ENCODE data around the gene FRRS1.
A peak's percentile ranks its signal among the peaks of the same experiment; 100 is the strongest.

Gene FRRS1

DNA sequence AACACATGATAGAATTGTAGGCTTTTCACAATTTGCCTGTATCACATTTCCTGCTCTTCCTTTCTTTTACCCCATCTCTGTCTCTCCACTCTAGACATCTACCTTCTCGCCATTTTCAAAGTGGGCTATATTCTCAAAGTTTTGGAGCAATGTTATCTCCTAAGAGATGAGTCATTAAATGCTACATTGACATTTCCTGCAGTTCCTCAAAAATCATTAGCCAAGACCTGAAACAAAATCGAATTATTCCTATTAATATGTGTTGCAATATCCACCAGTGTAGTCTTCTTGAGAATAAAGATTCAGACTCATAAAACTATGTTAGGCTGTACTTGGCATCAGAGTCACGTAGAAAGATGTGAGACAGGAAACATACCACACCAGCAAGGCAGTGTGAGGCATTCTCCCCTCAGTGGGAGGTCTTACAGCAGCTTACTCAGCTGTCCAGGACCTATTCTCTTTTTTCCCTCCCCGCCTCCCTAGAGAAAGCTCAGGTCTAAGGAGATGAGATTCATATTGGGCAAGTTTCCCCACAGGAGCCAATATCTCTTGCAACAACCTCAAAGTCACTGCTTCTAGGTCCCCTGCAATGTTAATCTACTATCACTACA lies 38.8 kb downstream of the FRRS1 start:
- peak; percentile 76 for DNase-seq (ENCODE audit: low read depth)
- TF ChIP-seq, protein P1, sequence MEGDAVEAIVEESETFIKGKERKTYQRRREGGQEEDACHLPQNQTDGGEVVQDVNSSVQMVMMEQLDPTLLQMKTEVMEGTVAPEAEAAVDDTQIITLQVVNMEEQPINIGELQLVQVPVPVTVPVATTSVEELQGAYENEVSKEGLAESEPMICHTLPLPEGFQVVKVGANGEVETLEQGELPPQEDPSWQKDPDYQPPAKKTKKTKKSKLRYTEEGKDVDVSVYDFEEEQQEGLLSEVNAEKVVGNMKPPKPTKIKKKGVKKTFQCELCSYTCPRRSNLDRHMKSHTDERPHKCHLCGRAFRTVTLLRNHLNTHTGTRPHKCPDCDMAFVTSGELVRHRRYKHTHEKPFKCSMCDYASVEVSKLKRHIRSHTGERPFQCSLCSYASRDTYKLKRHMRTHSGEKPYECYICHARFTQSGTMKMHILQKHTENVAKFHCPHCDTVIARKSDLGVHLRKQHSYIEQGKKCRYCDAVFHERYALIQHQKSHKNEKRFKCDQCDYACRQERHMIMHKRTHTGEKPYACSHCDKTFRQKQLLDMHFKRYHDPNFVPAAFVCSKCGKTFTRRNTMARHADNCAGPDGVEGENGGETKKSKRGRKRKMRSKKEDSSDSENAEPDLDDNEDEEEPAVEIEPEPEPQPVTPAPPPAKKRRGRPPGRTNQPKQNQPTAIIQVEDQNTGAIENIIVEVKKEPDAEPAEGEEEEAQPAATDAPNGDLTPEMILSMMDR (IDR thresholded peaks at IDR 0.05; ENCODE audit: low read depth, low read length, missing control alignments), result no peak
- H3K4me3 ChIP-seq (ENCODE audit: low read depth, low read length), result no peak overlapping the region
- in situ Hi-C loops (cut with HindIII; ENCODE audit: low sequenced_read_pairs), result no loop called here

DNA sequence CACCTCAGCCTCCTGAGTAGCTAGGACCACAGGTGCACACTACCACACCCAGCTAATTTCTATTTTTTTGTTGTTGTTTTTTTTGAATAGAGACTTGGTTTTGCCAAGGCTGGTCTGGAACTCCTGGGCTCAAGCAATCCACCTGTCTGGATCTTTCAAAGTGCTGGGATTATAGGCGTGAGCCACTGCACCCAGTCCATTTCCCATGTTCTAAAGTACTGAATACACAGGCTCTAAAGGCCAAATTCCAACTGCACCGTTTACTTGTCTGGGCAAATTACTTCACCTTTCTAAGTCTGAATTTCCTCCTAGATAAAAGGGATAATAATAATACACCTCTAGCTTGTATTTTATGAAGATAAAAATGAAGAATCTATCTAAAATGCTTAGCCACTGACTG lies 39.6 kb downstream of the FRRS1 start:
- DNase-seq (ENCODE audit: low read depth), result no peak
- TF ChIP-seq, protein P1 (IDR thresholded peaks at IDR 0.05; ENCODE audit: low read depth, low read length, missing control alignments), result no peak
- in situ Hi-C loops (cut with HindIII; ENCODE audit: low sequenced_read_pairs), result no loop called here
- no peak overlapping the region for H3K4me3 ChIP-seq (ENCODE audit: low read depth, low read length)

DNA sequence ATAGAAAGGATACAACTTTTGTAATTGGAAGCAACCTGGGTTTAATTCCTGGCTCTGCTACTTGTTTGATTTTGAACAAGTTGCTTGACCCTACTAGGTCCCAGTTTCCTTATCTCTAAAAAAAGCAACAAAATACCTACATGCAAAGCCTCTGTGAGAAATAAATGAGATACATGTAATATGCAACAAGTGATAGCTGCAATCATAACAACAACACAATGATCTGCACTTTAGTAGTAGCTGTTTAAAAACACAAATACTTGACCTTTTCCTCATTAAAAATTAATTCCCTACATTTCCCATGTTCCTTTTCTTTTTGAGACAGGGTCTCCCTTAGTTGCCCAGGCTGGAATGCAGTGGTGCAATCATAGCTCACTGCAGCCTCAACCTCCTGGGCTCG lies 40.0 kb downstream of the FRRS1 start:
- TF ChIP-seq, protein P1 (IDR thresholded peaks at IDR 0.05; ENCODE audit: low read depth, low read length, missing control alignments), result no peak
- in situ Hi-C loops (cut with HindIII; ENCODE audit: low sequenced_read_pairs), result no loop called here
- no peak for DNase-seq (ENCODE audit: low read depth)
- no peak overlapping the region for H3K4me3 ChIP-seq (ENCODE audit: low read depth, low read length)

DNA sequence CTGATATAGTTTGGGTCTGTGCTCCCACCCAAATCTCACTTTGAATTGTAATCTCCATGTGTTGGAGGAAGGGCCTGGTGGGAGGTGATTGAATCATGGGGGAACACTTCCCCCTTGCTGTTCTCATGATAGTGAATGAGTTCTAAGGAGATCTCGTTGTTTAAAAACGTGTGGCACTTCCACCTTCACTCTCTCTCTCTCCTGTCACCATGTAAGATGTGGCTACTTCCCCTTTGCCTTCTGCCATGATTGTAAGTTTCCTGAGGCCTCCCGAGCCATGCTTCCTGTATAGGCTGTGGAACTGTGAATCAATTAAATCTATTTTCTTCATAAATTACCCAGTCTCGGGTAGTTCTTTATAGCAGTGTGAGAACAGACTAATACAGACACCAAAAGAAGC lies 40.4 kb downstream of the FRRS1 start:
- H3K4me3 ChIP-seq (ENCODE audit: low read depth, low read length), result no peak overlapping the region
- TF ChIP-seq, protein P1 (IDR thresholded peaks at IDR 0.05; ENCODE audit: low read depth, low read length, missing control alignments), result no peak
- in situ Hi-C loops (cut with HindIII; ENCODE audit: low sequenced_read_pairs), result no loop called here
- DNase-seq (ENCODE audit: low read depth), result no peak

DNA sequence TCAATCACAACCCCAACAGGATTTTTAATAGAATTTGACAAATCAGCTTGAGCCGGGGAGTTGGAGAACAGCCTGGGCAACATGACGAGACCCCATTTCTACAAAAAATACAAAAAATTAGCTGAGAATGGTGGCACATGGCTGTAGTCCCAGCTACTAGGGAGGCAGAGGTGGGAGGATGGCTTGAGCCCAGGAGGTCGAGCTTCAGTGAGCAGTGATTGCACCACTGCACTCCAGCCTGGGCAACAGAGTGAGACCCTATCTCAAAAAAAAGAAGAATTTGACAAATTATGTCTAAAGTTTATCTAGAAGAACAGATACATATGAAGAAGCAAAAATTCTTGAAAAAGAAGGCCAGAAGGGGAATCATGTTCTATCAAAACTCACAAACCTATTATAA lies 43.2 kb downstream of the FRRS1 start:
- TF ChIP-seq, protein P1 (IDR thresholded peaks at IDR 0.05; ENCODE audit: low read depth, low read length, missing control alignments), result no peak
- in situ Hi-C loops (cut with HindIII; ENCODE audit: low sequenced_read_pairs), result no loop called here
- H3K4me3 ChIP-seq (ENCODE audit: low read depth, low read length), result no peak overlapping the region
- DNase-seq (ENCODE audit: low read depth), result no peak

DNA sequence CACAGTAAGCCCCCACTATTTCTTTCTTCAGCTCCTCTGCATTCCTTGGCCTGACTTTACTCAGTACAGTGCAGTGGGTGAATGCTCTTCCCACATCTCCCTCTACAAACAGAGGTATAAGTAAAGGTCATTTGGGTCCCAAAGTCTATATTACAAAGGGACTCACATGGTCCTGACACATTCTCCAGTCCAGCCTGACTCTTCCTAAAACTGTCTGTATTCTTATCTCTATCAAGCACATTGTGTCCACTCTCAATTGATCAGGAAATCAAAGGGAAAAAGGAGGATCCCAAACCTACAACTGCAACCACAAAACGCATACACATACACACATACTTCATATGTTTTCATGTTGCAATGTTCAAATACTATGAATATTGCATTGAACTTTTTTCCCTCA lies 49.4 kb downstream of the FRRS1 start:
- no peak overlapping the region for H3K4me3 ChIP-seq (ENCODE audit: low read depth, low read length)
- in situ Hi-C loops (cut with HindIII; ENCODE audit: low sequenced_read_pairs), result no loop called here
- TF ChIP-seq, protein P1 (IDR thresholded peaks at IDR 0.05; ENCODE audit: low read depth, low read length, missing control alignments), result no peak
- no peak for DNase-seq (ENCODE audit: low read depth)

Measured in astrocyte of the cerebellum (primary cell).